Measurements from ENCODE around the gene TBC1D16.
A peak's percentile ranks its signal among the peaks of the same experiment; 100 is the strongest.

The TBC1D16 gene

GRCh38 chr17:79984877-79985276 lies 50.8 kb downstream of the TBC1D16 start:
- FAIRE-seq (no peak), DNase-seq (ENCODE audit: insufficient read length, low spot score) (no peak)
- no peak for TF ChIP-seq SPI1 (IDR thresholded peaks at IDR 0.05; ENCODE audit: low read depth, low read length)
- no peak for TF ChIP-seq POLR2AphosphoS5 (IDR thresholded peaks at IDR 0.05; ENCODE audit: low read depth, low read length)
- no peak for TF ChIP-seq POU2F2 (IDR thresholded peaks at IDR 0.05; ENCODE audit: low read depth, low read length)
- TF ChIP-seq POLR2A (IDR thresholded peaks at IDR 0.05; ENCODE audit: low read depth, low read length), result no peak
- no peak for TF ChIP-seq TAF1 (IDR thresholded peaks at IDR 0.05; ENCODE audit: low read depth, low read length)
- no peak for TF ChIP-seq PAX5 (IDR thresholded peaks at IDR 0.05; ENCODE audit: insufficient read depth, low read length, severe bottlenecking)

DNA sequence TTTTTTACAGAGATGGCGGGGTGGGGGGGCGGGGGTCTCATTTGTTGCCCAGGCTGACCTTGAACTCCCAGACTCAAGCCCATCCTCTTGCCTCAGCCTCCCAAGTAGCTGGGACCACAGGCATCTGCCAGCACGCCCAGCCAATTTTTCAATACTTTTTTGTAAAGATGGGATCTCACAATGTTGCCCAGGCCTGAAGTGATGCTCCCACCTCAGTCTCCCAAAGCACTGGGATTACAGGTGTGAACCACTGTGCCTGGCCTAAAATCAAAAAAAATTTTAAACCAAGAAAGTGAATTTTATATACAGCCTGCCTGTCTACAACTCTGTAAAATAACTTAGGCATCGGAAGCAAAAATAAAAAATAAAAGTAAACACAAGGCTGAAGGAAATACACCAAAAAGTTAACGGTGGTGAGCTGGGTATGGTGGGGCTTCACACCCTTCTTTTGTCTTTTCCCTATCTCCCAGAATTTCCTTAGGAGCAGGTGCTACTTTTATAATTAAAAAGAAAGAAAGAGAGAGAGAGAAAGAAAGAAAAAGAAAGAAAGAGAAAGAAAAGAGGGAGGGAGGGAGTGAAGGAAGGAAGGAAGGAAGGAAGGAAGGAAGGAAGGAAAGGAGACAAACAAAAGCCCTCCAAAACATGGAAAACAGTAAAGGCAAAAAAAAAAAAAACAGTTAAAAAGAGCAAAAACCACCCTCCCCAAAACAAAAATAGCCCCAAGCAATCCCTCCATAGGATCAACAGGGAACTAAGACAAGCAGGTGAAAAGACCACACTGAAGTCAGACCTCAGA lies 51.4 kb downstream of the TBC1D16 start:
- TF ChIP-seq SPI1 (IDR thresholded peaks at IDR 0.05; ENCODE audit: low read depth, low read length) (no peak), TAF1 (IDR thresholded peaks at IDR 0.05; ENCODE audit: low read depth, low read length) (no peak), POLR2A (IDR thresholded peaks at IDR 0.05; ENCODE audit: low read depth, low read length) (no peak), POLR2AphosphoS5 (IDR thresholded peaks at IDR 0.05; ENCODE audit: low read depth, low read length) (no peak), POU2F2 (IDR thresholded peaks at IDR 0.05; ENCODE audit: low read depth, low read length) (no peak), PAX5 (IDR thresholded peaks at IDR 0.05; ENCODE audit: insufficient read depth, low read length, severe bottlenecking) (no peak)
- DNase-seq (ENCODE audit: insufficient read length, low spot score) (no peak), FAIRE-seq (no peak)

DNA sequence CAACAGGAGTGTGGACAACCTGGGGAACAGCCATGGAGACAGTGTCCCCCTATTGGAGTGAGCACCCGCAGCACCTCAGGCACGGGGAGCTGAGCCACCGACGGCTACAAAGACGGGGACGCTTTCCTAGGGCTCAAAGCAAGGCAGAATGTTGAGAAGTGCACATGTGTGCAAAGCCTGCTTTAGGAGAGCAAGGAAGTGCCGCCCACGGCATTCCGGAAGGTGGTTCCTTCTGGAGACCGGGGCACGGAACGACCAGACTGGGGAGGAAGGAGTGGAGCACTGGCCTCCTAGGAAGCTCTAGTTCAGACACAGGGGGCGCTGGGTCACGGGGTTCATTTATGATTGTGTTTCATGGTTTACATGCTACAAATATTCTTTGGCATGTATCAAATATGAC lies 52.2 kb downstream of the TBC1D16 start:
- peak; percentile 3 for DNase-seq (ENCODE audit: insufficient read length, low spot score)
- no peak for FAIRE-seq
- no peak for TF ChIP-seq POLR2A (IDR thresholded peaks at IDR 0.05; ENCODE audit: low read depth, low read length)
- TF ChIP-seq POLR2AphosphoS5 (IDR thresholded peaks at IDR 0.05; ENCODE audit: low read depth, low read length), result no peak
- no peak for TF ChIP-seq SPI1 (IDR thresholded peaks at IDR 0.05; ENCODE audit: low read depth, low read length)
- TF ChIP-seq TAF1 (IDR thresholded peaks at IDR 0.05; ENCODE audit: low read depth, low read length), result no peak
- TF ChIP-seq PAX5 (IDR thresholded peaks at IDR 0.05; ENCODE audit: insufficient read depth, low read length, severe bottlenecking), result no peak
- TF ChIP-seq POU2F2 (IDR thresholded peaks at IDR 0.05; ENCODE audit: low read depth, low read length), result no peak

GRCh38 chr17:79982986-79983385 lies 52.7 kb downstream of the TBC1D16 start:
- DNase-seq (ENCODE audit: insufficient read length, low spot score) (no peak), FAIRE-seq (no peak)
- TF ChIP-seq POLR2A (IDR thresholded peaks at IDR 0.05; ENCODE audit: low read depth, low read length), result no peak
- no peak for TF ChIP-seq PAX5 (IDR thresholded peaks at IDR 0.05; ENCODE audit: insufficient read depth, low read length, severe bottlenecking)
- TF ChIP-seq POU2F2 (IDR thresholded peaks at IDR 0.05; ENCODE audit: low read depth, low read length), result no peak
- TF ChIP-seq TAF1 (IDR thresholded peaks at IDR 0.05; ENCODE audit: low read depth, low read length), result no peak
- no peak for TF ChIP-seq POLR2AphosphoS5 (IDR thresholded peaks at IDR 0.05; ENCODE audit: low read depth, low read length)
- no peak for TF ChIP-seq SPI1 (IDR thresholded peaks at IDR 0.05; ENCODE audit: low read depth, low read length)

DNA sequence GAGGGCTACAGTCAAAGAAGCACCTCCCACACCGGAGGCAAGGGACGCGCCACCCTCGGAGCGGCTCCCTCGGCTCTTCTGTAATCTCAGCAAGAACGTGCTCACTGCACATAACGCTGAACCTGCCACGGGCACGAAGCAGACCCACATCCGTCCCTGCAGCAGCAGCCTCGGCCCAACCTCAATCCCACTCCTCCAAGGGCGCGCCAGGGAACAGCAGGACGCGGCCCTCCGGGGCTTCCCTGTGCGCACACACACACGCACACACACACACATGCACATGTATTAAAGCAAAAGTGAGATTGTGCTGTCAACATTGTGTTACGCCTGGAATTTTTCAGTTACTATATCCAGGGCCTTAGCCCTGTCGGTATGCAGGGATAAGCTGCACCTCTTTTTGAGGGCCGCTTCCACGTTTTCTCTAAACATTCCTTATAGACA lies 54.0 kb downstream of the TBC1D16 start:
- FAIRE-seq (no peak), DNase-seq (ENCODE audit: insufficient read length, low spot score) (no peak)
- TF ChIP-seq POLR2A (IDR thresholded peaks at IDR 0.05; ENCODE audit: low read depth, low read length) (no peak), POLR2AphosphoS5 (IDR thresholded peaks at IDR 0.05; ENCODE audit: low read depth, low read length) (no peak), SPI1 (IDR thresholded peaks at IDR 0.05; ENCODE audit: low read depth, low read length) (no peak), PAX5 (IDR thresholded peaks at IDR 0.05; ENCODE audit: insufficient read depth, low read length, severe bottlenecking) (no peak), TAF1 (IDR thresholded peaks at IDR 0.05; ENCODE audit: low read depth, low read length) (no peak), POU2F2 (IDR thresholded peaks at IDR 0.05; ENCODE audit: low read depth, low read length) (no peak)

- no peak for FAIRE-seq
- TF ChIP-seq POU2F2 (IDR thresholded peaks at IDR 0.05; ENCODE audit: low read depth, low read length) (no peak), PAX5 (IDR thresholded peaks at IDR 0.05; ENCODE audit: insufficient read depth, low read length, severe bottlenecking) (no peak), SPI1 (IDR thresholded peaks at IDR 0.05; ENCODE audit: low read depth, low read length) (no peak), POLR2A (IDR thresholded peaks at IDR 0.05; ENCODE audit: low read depth, low read length) (no peak), TAF1 (IDR thresholded peaks at IDR 0.05; ENCODE audit: low read depth, low read length) (no peak), POLR2AphosphoS5 (IDR thresholded peaks at IDR 0.05; ENCODE audit: low read depth, low read length) (no peak)
These were observed 54.6 kb downstream of the TBC1D16 start for GRCh38 chr17:79981090-79981489.

GRCh38 chr17:79980246-79981043 lies 55.2 kb downstream of the TBC1D16 start:
- FAIRE-seq (no peak), DNase-seq (ENCODE audit: insufficient read length, low spot score) (no peak)
- TF ChIP-seq POU2F2 (IDR thresholded peaks at IDR 0.05; ENCODE audit: low read depth, low read length), result no peak
- no peak for TF ChIP-seq POLR2AphosphoS5 (IDR thresholded peaks at IDR 0.05; ENCODE audit: low read depth, low read length)
- no peak for TF ChIP-seq TAF1 (IDR thresholded peaks at IDR 0.05; ENCODE audit: low read depth, low read length)
- TF ChIP-seq PAX5 (IDR thresholded peaks at IDR 0.05; ENCODE audit: insufficient read depth, low read length, severe bottlenecking), result no peak
- no peak for TF ChIP-seq POLR2A (IDR thresholded peaks at IDR 0.05; ENCODE audit: low read depth, low read length)
- TF ChIP-seq SPI1 (IDR thresholded peaks at IDR 0.05; ENCODE audit: low read depth, low read length), result no peak

More at GRCh38 chr17:79981090-79981489, 54.6 kb downstream of the TBC1D16 start:
- DNase-seq (ENCODE audit: insufficient read length, low spot score), result no peak

GRCh38 chr17:79979816-79980215 lies 55.9 kb downstream of the TBC1D16 start:
- DNase-seq (ENCODE audit: insufficient read length, low spot score), result no peak
- no peak for FAIRE-seq
- no peak for TF ChIP-seq SPI1 (IDR thresholded peaks at IDR 0.05; ENCODE audit: low read depth, low read length)
- no peak for TF ChIP-seq POLR2A (IDR thresholded peaks at IDR 0.05; ENCODE audit: low read depth, low read length)
- no peak for TF ChIP-seq POU2F2 (IDR thresholded peaks at IDR 0.05; ENCODE audit: low read depth, low read length)
- TF ChIP-seq TAF1 (IDR thresholded peaks at IDR 0.05; ENCODE audit: low read depth, low read length), result no peak
- TF ChIP-seq PAX5 (IDR thresholded peaks at IDR 0.05; ENCODE audit: insufficient read depth, low read length, severe bottlenecking), result no peak
- TF ChIP-seq POLR2AphosphoS5 (IDR thresholded peaks at IDR 0.05; ENCODE audit: low read depth, low read length), result no peak

- DNase-seq (ENCODE audit: insufficient read length, low spot score), result no peak
- no peak for TF ChIP-seq SPI1 (IDR thresholded peaks at IDR 0.05; ENCODE audit: low read depth, low read length)
- no peak for TF ChIP-seq TAF1 (IDR thresholded peaks at IDR 0.05; ENCODE audit: low read depth, low read length)
- no peak for TF ChIP-seq POLR2AphosphoS5 (IDR thresholded peaks at IDR 0.05; ENCODE audit: low read depth, low read length)
- TF ChIP-seq POLR2A (IDR thresholded peaks at IDR 0.05; ENCODE audit: low read depth, low read length), result no peak
- TF ChIP-seq PAX5 (IDR thresholded peaks at IDR 0.05; ENCODE audit: insufficient read depth, low read length, severe bottlenecking), result no peak
- TF ChIP-seq POU2F2 (IDR thresholded peaks at IDR 0.05; ENCODE audit: low read depth, low read length), result no peak
- no peak for FAIRE-seq
These were observed 56.4 kb downstream of the TBC1D16 start for GRCh38 chr17:79979221-79979741.

Measured in GM12891 (cell line).